NT2/D1 (cell line): ENCODE data around the gene IFIH1.

Source experiments
- DNase-seq: peaks from one replicate; pipeline ENCODE4 v3.0.0-alpha.2; 2011; ENCODE audit warnings: low read depth, low spot score
- H3K27me3 ChIP-seq: 2 replicates; pipeline ENCODE4 v1.6.0; 2011; ENCODE audit warnings: mild to moderate bottlenecking; ENCODE audit not compliant: insufficient read length, insufficient read depth
- H3K36me3 ChIP-seq: 2 replicates; pipeline ENCODE4 v1.6.1; 2011; ENCODE audit warnings: mild to moderate bottlenecking, low read length, mixed read lengths; ENCODE audit not compliant: insufficient read depth, insufficient read length
- H3K4me1 ChIP-seq: 2 replicates; pipeline ENCODE4 v1.5.1; 2011; ENCODE audit not compliant: insufficient read depth, insufficient read length
- H3K4me3 ChIP-seq: 2 replicates; pipeline ENCODE4 v1.5.1; 2011; ENCODE audit warnings: low read depth; ENCODE audit not compliant: insufficient read length
- H3K9ac ChIP-seq: 2 replicates; pipeline ENCODE4 v1.6.0; 2011; ENCODE audit warnings: low read depth; ENCODE audit not compliant: insufficient read length
- H3K9me3 ChIP-seq: 2 replicates; pipeline ENCODE4 v1.5.1; 2011; ENCODE audit warnings: mild to moderate bottlenecking, low read length; ENCODE audit not compliant: insufficient read depth
- SUZ12 ChIP-seq: IDR thresholded peaks from 2 replicates; pipeline ENCODE4 v1.6.1; 2011; ENCODE audit not compliant: insufficient read length, insufficient read depth; ENCODE audit errors: extremely low read depth
- YY1 ChIP-seq: IDR thresholded peaks from 2 replicates; pipeline ENCODE4 v1.6.1; 2011; ENCODE audit not compliant: insufficient read length, insufficient read depth
- ZNF274 ChIP-seq: IDR thresholded peaks from 2 replicates; pipeline ENCODE4 v1.6.1; 2011; ENCODE audit warnings: mild to moderate bottlenecking, low read depth, low read length

IFIH1 gene

DNA sequence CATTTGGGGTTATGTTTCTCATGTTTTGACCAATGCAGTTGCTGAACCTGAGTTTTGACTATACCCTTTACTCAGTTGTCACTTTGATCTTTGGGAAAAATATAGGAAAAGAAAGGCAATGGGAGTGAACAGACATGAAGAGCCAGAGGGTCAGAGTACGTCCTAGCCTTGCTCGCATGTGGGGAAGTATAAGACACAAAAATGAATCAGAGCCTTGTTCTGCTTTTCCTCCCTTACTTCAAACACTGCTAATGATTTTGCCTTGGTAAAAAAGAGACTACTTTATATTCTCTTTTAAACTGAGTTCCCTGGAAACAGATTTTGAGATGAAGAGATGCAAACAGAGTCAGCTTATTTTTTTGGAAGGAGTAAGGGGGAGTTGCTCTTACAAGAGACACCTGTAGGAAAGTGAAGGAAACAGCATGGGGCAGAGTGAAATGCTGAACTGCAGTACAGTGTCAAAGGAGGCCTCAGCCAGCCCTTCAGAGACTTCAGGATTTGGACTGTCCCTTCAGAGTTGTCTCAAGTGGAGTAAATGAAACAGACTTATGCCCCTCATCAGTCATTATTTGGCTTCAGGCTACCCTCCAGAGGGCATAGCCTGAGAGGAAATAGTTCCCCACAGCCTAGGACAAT, 64.1 kb downstream of the IFIH1 start:
- H3K9me3 ChIP-seq = no peaks in the 10 kb centered on the region
- no peaks in the 10 kb centered on the region for H3K4me1 ChIP-seq
- no peaks in the 10 kb centered on the region for H3K27me3 ChIP-seq
- peak; percentile 8 for DNase-seq
- no peaks in the 10 kb centered on the region for H3K36me3 ChIP-seq
- no peak overlapping the region for H3K9ac ChIP-seq
- H3K4me3 ChIP-seq = no peak overlapping the region
- TF ChIP-seq YY1 (no peak), SUZ12 (no peak)

- Histone ChIP-seq H3K27me3 (no peaks in the 10 kb centered on the region), H3K9me3 (no peaks in the 10 kb centered on the region), H3K4me1 (no peaks in the 10 kb centered on the region), H3K9ac (no peak overlapping the region), H3K36me3 (no peaks in the 10 kb centered on the region), H3K4me3 (no peak overlapping the region)
- TF ChIP-seq ZNF274 = no peak
- no peak for TF ChIP-seq SUZ12
- DNase-seq = no peak
Measured at GRCh38 chr2:162253435-162253834, 65.0 kb downstream of the IFIH1 start.

GRCh38 chr2:162252153-162252552, 66.3 kb downstream of the IFIH1 start:
- Histone ChIP-seq H3K4me1 (no peaks in the 10 kb centered on the region), H3K9ac (no peak overlapping the region), H3K4me3 (no peak overlapping the region), H3K36me3 (no peaks in the 10 kb centered on the region), H3K27me3 (no peaks in the 10 kb centered on the region), H3K9me3 (no peaks in the 10 kb centered on the region)
- TF ChIP-seq ZNF274 (no peak), YY1 (no peak), SUZ12 (no peak)
- no peak for DNase-seq

DNA sequence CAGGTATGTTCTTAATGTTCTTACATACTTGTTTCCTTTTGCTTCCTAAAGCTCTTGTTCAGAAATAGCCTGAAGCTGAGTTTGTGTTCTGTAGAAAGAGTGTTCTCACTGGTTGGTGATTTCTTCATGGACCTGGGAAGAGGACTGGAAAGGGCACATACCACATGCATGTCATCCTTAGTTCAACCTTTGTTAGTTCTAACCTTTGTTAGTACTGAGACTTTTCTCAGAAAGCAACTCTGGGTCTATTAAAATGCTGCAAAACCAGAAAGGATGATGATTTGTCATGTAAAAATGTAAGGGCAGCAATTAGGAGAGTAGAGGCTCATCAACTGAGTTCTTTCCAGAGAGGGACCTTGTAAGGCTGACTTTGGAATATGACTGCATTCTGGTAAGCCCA, 72.7 kb downstream of the IFIH1 start:
- H3K9me3 ChIP-seq = no peaks in the 10 kb centered on the region
- H3K36me3 ChIP-seq = no peaks in the 10 kb centered on the region
- no peaks in the 10 kb centered on the region for H3K4me1 ChIP-seq
- no peak for TF ChIP-seq YY1
- no peak for TF ChIP-seq ZNF274
- TF ChIP-seq SUZ12 = no peak
- no peak overlapping the region for H3K4me3 ChIP-seq
- no peak for DNase-seq
- no peaks in the 10 kb centered on the region for H3K27me3 ChIP-seq
- H3K9ac ChIP-seq = no peak overlapping the region

GRCh38 chr2:162245061-162245460, 73.4 kb downstream of the IFIH1 start:
- Histone ChIP-seq H3K27me3 (no peaks in the 10 kb centered on the region), H3K4me1 (no peaks in the 10 kb centered on the region), H3K36me3 (no peaks in the 10 kb centered on the region), H3K9ac (no peak overlapping the region), H3K9me3 (no peaks in the 10 kb centered on the region), H3K4me3 (no peak overlapping the region)
- TF ChIP-seq ZNF274 (no peak), SUZ12 (no peak), YY1 (no peak)
- no peak for DNase-seq

DNA sequence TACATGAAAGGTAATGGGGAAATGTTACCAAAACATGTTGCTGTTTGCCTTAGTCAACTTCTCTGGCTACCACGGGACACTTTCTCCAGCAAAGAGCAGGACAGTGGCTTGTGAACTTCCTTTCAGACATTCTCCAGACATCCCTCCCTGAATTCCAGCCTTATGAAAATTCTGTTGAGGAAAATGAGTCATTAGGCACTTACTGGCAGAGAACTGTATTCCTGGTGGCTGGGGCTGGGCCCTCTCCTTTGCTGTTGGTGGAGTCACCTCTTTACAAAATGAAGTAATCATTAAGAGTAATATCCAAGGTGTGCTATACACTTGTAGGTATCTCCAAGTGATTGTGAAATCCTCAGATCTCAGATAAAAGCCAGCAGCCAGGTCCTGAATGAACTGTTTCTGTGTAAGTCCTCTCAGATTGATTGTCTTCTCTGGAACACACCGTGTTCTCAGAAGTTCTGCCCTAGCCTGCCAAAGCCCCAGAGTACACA, 73.9 kb downstream of the IFIH1 start:
- TF ChIP-seq YY1 (no peak), SUZ12 (no peak), ZNF274 (no peak)
- DNase-seq = no peak
- no peaks in the 10 kb centered on the region for H3K27me3 ChIP-seq
- H3K9me3 ChIP-seq = no peaks in the 10 kb centered on the region
- H3K4me1 ChIP-seq = no peaks in the 10 kb centered on the region
- H3K9ac ChIP-seq = no peak overlapping the region
- no peak overlapping the region for H3K4me3 ChIP-seq
- H3K36me3 ChIP-seq = no peaks in the 10 kb centered on the region

- H3K9me3 ChIP-seq = no peaks in the 10 kb centered on the region
- no peak overlapping the region for H3K4me3 ChIP-seq
- no peaks in the 10 kb centered on the region for H3K36me3 ChIP-seq
- H3K27me3 ChIP-seq = no peaks in the 10 kb centered on the region
- no peak for DNase-seq
- H3K4me1 ChIP-seq = no peaks in the 10 kb centered on the region
- no peak overlapping the region for H3K9ac ChIP-seq
- TF ChIP-seq YY1 = no peak
- no peak for TF ChIP-seq ZNF274
- TF ChIP-seq SUZ12 = no peak
Measured at GRCh38 chr2:162243715-162244114, 74.8 kb downstream of the IFIH1 start.

GRCh38 chr2:162243294-162243693, 75.2 kb downstream of the IFIH1 start, which contains the start of gene FAP:
TSS of gene FAP (minus strand) at chr2:162243445. CDS start at chr2:162243327, 118 bp downstream.
- Histone ChIP-seq H3K9ac (no peak within 1 kb of the TSS), H3K27me3 (no peaks in the 10 kb centered on the region), H3K4me3 (no peak within 1 kb of the TSS), H3K36me3 (no peaks in the 10 kb centered on the region), H3K9me3 (no peaks in the 10 kb centered on the region), H3K4me1 (no peaks in the 10 kb centered on the region)
- DNase-seq = no peak
- TF ChIP-seq SUZ12 (no peak), YY1 (no peak), ZNF274 (no peak)
